Adipocyte (in vitro differentiated cells): ENCODE measurements around the gene RPS6KA4.

ENCODE experiments used
- DNase-seq: peaks from one replicate; pipeline ENCODE4 v3.0.0-alpha.2; 2015; ENCODE audit warnings: low read depth
- H3K27me3 ChIP-seq: replicated peaks from 2 replicates; pipeline ENCODE4 v1.7.0; 2013; ENCODE audit warnings: mild to moderate bottlenecking, low read length, moderate library complexity; ENCODE audit not compliant: control insufficient read depth, insufficient read depth
- H3K36me3 ChIP-seq: 2 replicates; pipeline ENCODE4 v1.7.0; 2013; ENCODE audit warnings: low read length, mild to moderate bottlenecking, moderate library complexity; ENCODE audit not compliant: control insufficient read depth, insufficient read depth, severe bottlenecking
- H3K4me1 ChIP-seq: 2 replicates; pipeline ENCODE4 v1.7.0; 2013; ENCODE audit warnings: mild to moderate bottlenecking, low read length, moderate library complexity; ENCODE audit not compliant: control insufficient read depth, insufficient read depth
- H3K4me3 ChIP-seq: 2 replicates; pipeline ENCODE4 v1.7.0; 2013; ENCODE audit warnings: mild to moderate bottlenecking, low read length, moderate library complexity
- H3K9ac ChIP-seq: 2 replicates; pipeline ENCODE4 v1.7.0; 2013; ENCODE audit warnings: mild to moderate bottlenecking, low read length, moderate library complexity
- H3K9me3 ChIP-seq: 2 replicates; pipeline ENCODE4 v1.7.0; 2013; ENCODE audit warnings: mild to moderate bottlenecking, low read length, moderate library complexity; ENCODE audit not compliant: control insufficient read depth

The RPS6KA4 gene

GRCh38 chr11:64341851-64342791 lies 16.8 kb upstream of the RPS6KA4 start:
- Histone ChIP-seq H3K36me3 (no peaks in the 10 kb centered on the region), H3K9ac (peak overlapping the region; percentile 83), H3K4me3 (peak overlapping the region; percentile 66), H3K27me3 (peaks cover 4% of the 10 kb centered on the region), H3K4me1 (peaks cover 6% of the 10 kb centered on the region), H3K9me3 (no peaks in the 10 kb centered on the region)
- peak; percentile 91 for DNase-seq

- Histone ChIP-seq H3K9me3 (no peaks in the 10 kb centered on the region), H3K9ac (no peak overlapping the region), H3K36me3 (no peaks in the 10 kb centered on the region), H3K27me3 (peaks cover 4% of the 10 kb centered on the region), H3K4me1 (peaks cover 6% of the 10 kb centered on the region), H3K4me3 (no peak overlapping the region)
- DNase-seq = no peak
These were observed 15.9 kb upstream of the RPS6KA4 start for GRCh38 chr11:64342869-64343745.

- no peak overlapping the region for H3K4me3 ChIP-seq
- H3K9ac ChIP-seq = no peak overlapping the region
- DNase-seq = peak; percentile 10
- no peaks in the 10 kb centered on the region for H3K36me3 ChIP-seq
- peaks cover 6% of the 10 kb centered on the region for H3K4me1 ChIP-seq
- peaks cover 4% of the 10 kb centered on the region for H3K27me3 ChIP-seq
- H3K9me3 ChIP-seq = no peaks in the 10 kb centered on the region
These were observed 15.0 kb upstream of the RPS6KA4 start for GRCh38 chr11:64343767-64344559.

- Histone ChIP-seq H3K4me1 (peaks cover 6% of the 10 kb centered on the region), H3K9ac (no peak overlapping the region), H3K4me3 (no peak overlapping the region), H3K36me3 (no peaks in the 10 kb centered on the region), H3K9me3 (no peaks in the 10 kb centered on the region), H3K27me3 (peaks cover 4% of the 10 kb centered on the region)
- DNase-seq = no peak
These were observed 14.2 kb upstream of the RPS6KA4 start for GRCh38 chr11:64344787-64345186.

- Histone ChIP-seq H3K9ac (no peak overlapping the region), H3K36me3 (no peaks in the 10 kb centered on the region), H3K4me1 (peaks cover under 1% of the 10 kb centered on the region), H3K9me3 (no peaks in the 10 kb centered on the region), H3K27me3 (no peaks in the 10 kb centered on the region), H3K4me3 (no peak overlapping the region)
- no peak for DNase-seq
These were observed 11.6 kb upstream of the RPS6KA4 start for GRCh38 chr11:64347193-64347867.

- H3K4me1 ChIP-seq = no peaks in the 10 kb centered on the region
- no peak overlapping the region for H3K9ac ChIP-seq
- no peak for DNase-seq
- no peaks in the 10 kb centered on the region for H3K36me3 ChIP-seq
- H3K4me3 ChIP-seq = no peak overlapping the region
- H3K27me3 ChIP-seq = no peaks in the 10 kb centered on the region
- H3K9me3 ChIP-seq = no peaks in the 10 kb centered on the region
These were observed 10.5 kb upstream of the RPS6KA4 start for GRCh38 chr11:64348383-64349024.

- H3K9ac ChIP-seq = no peak overlapping the region
- no peaks in the 10 kb centered on the region for H3K4me1 ChIP-seq
- H3K36me3 ChIP-seq = no peaks in the 10 kb centered on the region
- no peaks in the 10 kb centered on the region for H3K27me3 ChIP-seq
- no peak for DNase-seq
- no peaks in the 10 kb centered on the region for H3K9me3 ChIP-seq
- no peak overlapping the region for H3K4me3 ChIP-seq
These were observed 10.0 kb upstream of the RPS6KA4 start for GRCh38 chr11:64349025-64349387.

GRCh38 chr11:64349404-64349803 lies 9.6 kb upstream of the RPS6KA4 start:
- Histone ChIP-seq H3K9ac (no peak overlapping the region), H3K4me1 (no peaks in the 10 kb centered on the region), H3K27me3 (no peaks in the 10 kb centered on the region), H3K9me3 (no peaks in the 10 kb centered on the region), H3K4me3 (no peak overlapping the region), H3K36me3 (no peaks in the 10 kb centered on the region)
- no peak for DNase-seq

GRCh38 chr11:64351136-64351631 lies 7.8 kb upstream of the RPS6KA4 start:
- H3K9ac ChIP-seq = no peak overlapping the region
- no peak for DNase-seq
- no peaks in the 10 kb centered on the region for H3K27me3 ChIP-seq
- H3K4me1 ChIP-seq = peaks cover 7% of the 10 kb centered on the region
- no peaks in the 10 kb centered on the region for H3K36me3 ChIP-seq
- H3K9me3 ChIP-seq = no peaks in the 10 kb centered on the region
- no peak overlapping the region for H3K4me3 ChIP-seq
